HG03066 (cell line): ENCODE data around the gene MPPED2.

Experiments
- ATAC-seq: cut with Tn5 transposase; IDR thresholded peaks from one replicate; pipeline ENCODE4 v1.9.1; 2021; ENCODE audit warnings: low read depth; ENCODE audit not compliant: unreplicated experiment

MPPED2 gene

GRCh38 chr11:30489076-30489475 lies 97.1 kb downstream of the MPPED2 start:
- no peak for ATAC-seq

DNA sequence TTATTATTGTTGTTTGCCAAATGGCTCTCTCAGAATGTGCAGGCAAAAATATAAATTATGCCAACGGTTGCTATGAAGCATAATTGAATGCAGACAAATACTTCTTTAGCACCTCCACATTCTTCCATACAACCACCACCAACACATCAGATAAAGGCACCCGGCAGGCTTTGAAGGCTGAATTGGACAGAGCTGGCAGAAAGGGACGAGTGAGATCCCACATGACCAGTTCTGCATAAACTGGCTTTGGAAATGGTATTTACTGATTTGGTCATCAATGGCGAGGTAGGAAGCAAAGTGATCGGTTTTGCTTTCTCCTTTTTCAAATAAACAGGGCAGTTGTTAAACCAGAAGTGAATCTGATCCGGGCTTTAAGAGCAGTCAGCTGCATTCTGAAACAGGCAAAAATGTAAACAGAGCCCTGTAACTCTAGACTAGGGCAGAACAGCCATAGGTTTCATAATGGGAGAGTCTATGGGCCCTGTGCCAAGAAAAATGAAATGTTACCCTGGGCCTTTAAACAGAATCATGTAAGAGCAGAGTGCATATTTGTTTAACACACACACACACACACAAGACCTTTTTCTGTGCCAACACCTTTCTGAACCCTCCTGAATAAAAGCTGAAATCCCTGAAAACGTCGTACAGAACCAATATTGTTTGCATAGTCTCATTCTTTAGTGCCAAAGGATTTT lies 97.7 kb downstream of the MPPED2 start:
- ATAC-seq = no peak

DNA sequence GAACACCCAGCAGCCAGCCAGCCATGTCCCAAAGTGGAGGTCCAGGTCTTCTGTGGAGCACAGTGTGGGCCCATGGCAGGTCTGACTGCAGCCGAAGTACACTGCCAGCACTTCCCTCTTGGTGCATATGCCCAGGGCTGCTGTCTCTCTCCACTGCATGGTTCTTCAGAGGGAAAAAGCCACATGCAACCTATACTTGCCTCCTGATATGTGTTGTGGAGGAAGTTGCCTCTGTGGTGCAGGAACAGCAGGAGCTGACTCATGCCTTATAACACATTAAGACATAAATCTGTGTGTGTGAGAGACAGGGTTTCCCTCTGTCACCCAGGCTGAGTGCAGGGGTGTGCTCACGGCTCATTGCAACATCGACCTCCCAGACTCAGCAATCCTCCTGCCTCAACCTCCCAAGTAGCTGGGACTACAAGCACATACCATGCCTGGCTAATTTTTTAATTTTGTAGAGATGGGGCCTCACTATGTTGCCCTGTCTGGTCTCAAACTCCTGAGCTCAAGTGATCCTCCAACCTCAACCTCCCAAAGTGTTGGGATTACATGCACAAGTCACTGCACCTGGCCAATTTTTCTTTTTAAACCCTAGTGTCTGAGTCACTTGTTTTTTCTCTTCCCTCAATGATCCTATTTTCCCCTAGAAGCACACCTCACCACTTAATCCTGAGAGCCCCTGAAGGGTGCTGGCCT lies 98.8 kb downstream of the MPPED2 start:
- no peak for ATAC-seq

- ATAC-seq = no peak
Observed at GRCh38 chr11:30485756-30486155, 100.4 kb downstream of the MPPED2 start.

DNA sequence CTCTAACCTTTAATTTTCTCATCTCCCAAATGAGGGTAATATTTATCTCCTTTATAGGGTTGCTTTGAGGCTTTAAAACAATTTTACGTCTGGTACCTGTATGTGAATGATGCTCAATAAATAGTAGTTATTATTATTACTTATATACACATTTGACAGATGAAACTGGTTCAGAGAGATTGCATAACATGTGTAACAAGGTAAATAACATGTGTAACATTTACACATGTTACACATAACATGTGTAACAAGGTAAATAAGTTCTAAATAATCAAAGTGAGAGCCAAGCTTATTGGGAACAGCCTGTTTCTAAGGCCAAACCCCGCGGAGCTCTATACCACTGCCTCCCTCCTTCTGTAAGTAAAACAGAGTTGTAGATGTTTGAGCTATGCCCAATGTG lies 100.9 kb downstream of the MPPED2 start:
- ATAC-seq = no peak

DNA sequence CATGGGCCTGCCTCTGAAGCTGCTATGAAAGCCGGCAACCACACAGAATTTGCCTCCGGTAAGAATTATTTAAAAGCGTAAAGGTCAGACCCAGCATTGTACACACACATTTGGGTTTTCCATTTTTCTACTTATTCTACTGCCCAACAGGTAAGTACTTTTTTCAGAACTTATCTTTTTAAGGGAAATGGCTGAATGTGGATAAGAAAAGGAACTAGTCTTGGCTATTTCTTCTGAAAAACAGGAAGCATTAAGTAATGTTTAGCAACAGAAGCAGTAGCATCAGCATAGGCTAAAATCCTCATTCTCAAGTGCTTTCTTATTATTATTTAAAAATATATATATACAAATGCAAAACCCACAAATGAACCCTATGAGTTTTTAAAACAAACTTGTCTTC lies 103.1 kb downstream of the MPPED2 start:
- ATAC-seq = no peak

GRCh38 chr11:30481796-30482195 lies 104.4 kb downstream of the MPPED2 start:
- ATAC-seq = no peak

GRCh38 chr11:30481330-30481729 lies 104.8 kb downstream of the MPPED2 start:
- ATAC-seq = no peak

DNA sequence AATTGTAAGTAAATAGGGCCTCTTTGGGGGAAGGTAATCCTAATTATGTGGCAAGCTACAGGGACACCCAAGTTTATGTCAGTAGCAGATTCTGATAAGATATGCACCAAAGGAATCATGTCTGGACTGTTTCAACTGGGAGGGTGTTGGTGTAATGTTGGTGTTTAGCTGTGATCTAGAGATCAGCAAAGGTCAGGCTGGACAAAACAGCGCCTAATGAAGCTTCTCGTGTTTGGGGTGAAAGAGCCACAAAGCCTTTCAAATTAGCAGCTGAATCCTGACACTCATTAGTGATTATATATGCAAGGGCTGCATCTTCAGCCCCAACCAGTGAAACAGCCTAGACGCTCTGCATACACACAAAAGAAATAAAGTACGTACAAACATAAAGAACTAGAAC lies 106.3 kb downstream of the MPPED2 start:
- no peak for ATAC-seq

DNA sequence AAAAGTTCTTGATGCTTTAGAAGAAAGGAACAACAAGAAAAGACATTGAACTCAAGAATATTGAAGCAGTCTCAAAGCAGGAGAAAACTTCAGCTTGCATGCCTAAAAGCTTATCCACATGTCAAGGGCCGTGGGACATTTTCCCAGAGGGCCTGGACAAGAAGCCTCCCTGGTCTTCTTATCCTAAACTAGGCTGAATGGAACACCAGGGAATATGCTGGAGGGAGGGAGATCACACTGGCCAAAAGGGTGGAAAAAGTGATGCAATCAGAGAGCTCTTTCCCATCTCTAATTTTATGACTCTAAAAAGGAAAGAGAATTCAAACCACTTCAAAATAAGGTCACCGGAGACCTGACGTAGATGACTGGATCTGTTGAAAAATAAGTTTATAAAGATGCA lies 107.2 kb downstream of the MPPED2 start:
- ATAC-seq = no peak

- no peak for ATAC-seq
Observed at GRCh38 chr11:30477061-30477460, 109.1 kb downstream of the MPPED2 start.

- ATAC-seq = no peak
Observed at GRCh38 chr11:30474151-30474954, 111.8 kb downstream of the MPPED2 start.

GRCh38 chr11:30471244-30471643 lies 114.9 kb downstream of the MPPED2 start:
- ATAC-seq = no peak

GRCh38 chr11:30468881-30469280 lies 117.3 kb downstream of the MPPED2 start:
- ATAC-seq = no peak

- ATAC-seq = no peak
Observed at GRCh38 chr11:30467176-30467575, 119.0 kb downstream of the MPPED2 start.

GRCh38 chr11:30465623-30466022 lies 120.5 kb downstream of the MPPED2 start:
- no peak for ATAC-seq

DNA sequence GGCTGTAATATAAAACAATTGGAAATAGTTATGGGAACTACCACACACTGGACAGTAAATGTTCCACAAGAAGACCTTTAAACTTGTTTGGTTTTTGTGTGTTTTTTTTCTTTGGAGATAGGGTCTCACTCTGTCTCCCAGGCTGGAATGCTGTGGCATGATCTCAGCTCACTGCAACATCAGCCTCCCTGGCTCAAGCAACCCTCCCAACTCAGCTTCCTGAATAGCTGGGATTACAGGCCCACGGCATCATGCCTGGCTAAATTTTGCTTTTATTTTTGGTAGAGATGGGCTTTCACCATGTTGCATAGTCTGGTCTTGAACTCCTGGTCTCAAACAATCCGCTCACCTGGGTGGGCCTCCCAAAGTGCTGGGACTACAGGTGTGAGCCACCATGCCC lies 121.0 kb downstream of the MPPED2 start:
- no peak for ATAC-seq

DNA sequence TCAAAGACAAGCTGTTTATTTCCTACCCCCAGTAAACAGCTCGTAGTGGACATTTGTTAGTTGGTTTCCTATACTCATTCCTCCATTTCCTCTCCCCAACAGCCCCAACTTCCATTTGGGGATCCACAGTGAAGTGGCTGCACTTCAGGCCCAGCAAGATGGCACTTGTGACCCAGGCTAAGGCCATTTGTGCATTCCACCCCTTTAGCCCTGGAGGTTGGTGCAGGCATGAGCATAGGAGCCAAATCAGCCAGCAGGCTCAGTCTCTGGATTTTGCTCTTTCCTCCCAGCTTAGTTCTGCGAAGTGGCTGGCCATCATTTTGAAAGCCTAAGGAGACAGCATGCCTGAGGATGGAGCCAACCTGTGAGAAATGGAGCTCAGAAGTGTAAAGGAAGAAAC lies 122.9 kb downstream of the MPPED2 start:
- no peak for ATAC-seq

- no peak for ATAC-seq
Observed at GRCh38 chr11:30462421-30462820, 123.7 kb downstream of the MPPED2 start.

- ATAC-seq = no peak
Observed at GRCh38 chr11:30459821-30460220, 126.3 kb downstream of the MPPED2 start.

DNA sequence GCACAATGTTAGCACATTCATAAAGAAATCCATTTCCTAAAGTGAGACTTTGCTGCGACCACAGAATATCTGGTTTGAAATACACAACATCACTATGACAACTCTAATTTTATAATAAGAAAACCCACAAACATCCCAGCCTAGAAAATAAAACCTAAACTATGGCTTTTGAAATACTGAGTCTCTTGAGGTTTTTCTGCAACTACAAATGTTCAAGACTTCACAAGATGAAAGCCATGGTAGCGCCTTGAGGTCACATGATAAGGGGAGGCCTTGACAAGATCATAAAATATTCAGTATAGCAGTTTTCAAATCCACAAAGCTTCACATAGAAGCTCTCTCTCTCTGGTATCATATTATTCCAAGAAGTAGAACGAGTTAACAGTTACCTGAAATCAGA lies 126.8 kb downstream of the MPPED2 start:
- ATAC-seq = no peak

DNA sequence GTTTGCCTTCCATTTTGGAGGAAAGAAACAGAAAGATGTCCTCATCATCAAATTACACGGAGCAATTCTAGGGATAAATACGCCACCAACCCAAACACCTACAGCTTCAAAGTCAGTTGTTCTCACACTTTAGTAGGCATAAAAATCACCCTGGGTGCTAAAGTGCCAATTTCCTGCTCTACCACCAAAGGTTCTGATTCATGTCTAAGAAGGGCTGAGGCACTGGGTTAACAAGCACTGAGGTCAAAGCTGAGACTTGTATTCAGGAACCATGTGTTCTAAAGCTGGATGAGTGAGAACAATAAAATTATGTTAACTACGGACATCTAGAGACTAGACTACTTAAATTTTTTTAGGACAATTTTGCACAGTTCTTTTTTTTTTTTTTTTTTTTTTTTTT lies 127.6 kb downstream of the MPPED2 start:
- ATAC-seq = no peak
